Measurements from ENCODE around the gene KANK3. TPM values are rescaled to one million over a fixed set of nuclear protein-coding genes. Genes with fewer than 3 reads are reported as not detected.

KANK3 gene
- total and polyA plus RNA-seq, 9 of the 15 experiments (the other 6 are each of a cell fraction or from before 2014, with no cell fraction given): 0.03 to 0.40 (median 0.08) TPM; not detected in 6

GRCh38 chr19:8389891-8390616 is 47.0 kb upstream of the KANK3 start, which contains the start of gene RAB11B (continued):
- TF ChIP-seq SFPQ (IDR thresholded peaks at IDR 0.05; ENCODE audit: low read depth, low read length): no peak
- peak; percentile 100 for TF ChIP-seq CHD1 (IDR thresholded peaks at IDR 0.05; ENCODE audit: low read length)
- TF ChIP-seq ASH1L (IDR thresholded peaks at IDR 0.05; ENCODE audit: borderline replicate concordance, low read depth, partially characterized antibody): peak; percentile 98
- peak; percentile 100 for TF ChIP-seq NBN (IDR thresholded peaks at IDR 0.05; ENCODE audit: low read depth)
- TF ChIP-seq CSDE1 (IDR thresholded peaks at IDR 0.05): peak in 1 of 2 experiments; percentile 92; a peak in 2 of 4 replicates
- TF ChIP-seq ZNF24 (IDR thresholded peaks at IDR 0.05): no peak
- no peak for TF ChIP-seq SMAD1 (IDR thresholded peaks at IDR 0.05; ENCODE audit: low read depth, low read length, partially characterized antibody)
- peak; percentile 98 for TF ChIP-seq MTA1 (IDR thresholded peaks at IDR 0.05; ENCODE audit: borderline replicate concordance)
- TF ChIP-seq TEAD4 (IDR thresholded peaks at IDR 0.05; ENCODE audit: low read length): peak; percentile 71
- TF ChIP-seq TEAD4 (CRISPR knock-in tag; IDR thresholded peaks at IDR 0.05; ENCODE audit: borderline replicate concordance): no peak
- peak; percentile 94 for TF ChIP-seq SP1 (CRISPR knock-in tag; IDR thresholded peaks at IDR 0.05)
- TF ChIP-seq TFAM (CRISPR knock-in tag; conservative IDR thresholded peaks at IDR 0.05): no peak
- TF ChIP-seq PML (IDR thresholded peaks at IDR 0.05; ENCODE audit: low read length): no peak
- TF ChIP-seq POLR2AphosphoS5 (IDR thresholded peaks at IDR 0.05; ENCODE audit: control insufficient read depth, insufficient read depth, low read depth, low read length): peak; percentile 42; the same call in 1 of the 2 replicates
- TF ChIP-seq DPF2 (IDR thresholded peaks at IDR 0.05): peak; percentile 77; the same call in 1 of the 2 replicates
- peak; percentile 72; the same call in 1 of the 2 replicates for TF ChIP-seq ESRRA (IDR thresholded peaks at IDR 0.05; ENCODE audit: borderline replicate concordance, low read depth)
- TF ChIP-seq MEF2D (tag; conservative IDR thresholded peaks at IDR 0.05; ENCODE audit: low read depth): peak; percentile 50; the same call in 1 of the 2 replicates
- TF ChIP-seq NEUROD1 (IDR thresholded peaks at IDR 0.05; ENCODE audit: borderline replicate concordance, low read depth, low read length, partially characterized antibody): peak; percentile 93
- TF ChIP-seq RBFOX2 (IDR thresholded peaks at IDR 0.05; ENCODE audit: low read depth, low read length): peak; percentile 95
- TF ChIP-seq CCNT2 (IDR thresholded peaks at IDR 0.05; ENCODE audit: borderline replicate concordance, extremely low read depth, insufficient read length, low read depth, low read length): peak; percentile 72
- TF ChIP-seq DMBX1 (CRISPR knock-in tag; IDR thresholded peaks at IDR 0.05; ENCODE audit: borderline replicate concordance): peak; percentile 22; the same call in 1 of the 2 replicates
- TF ChIP-seq, protein P1, sequence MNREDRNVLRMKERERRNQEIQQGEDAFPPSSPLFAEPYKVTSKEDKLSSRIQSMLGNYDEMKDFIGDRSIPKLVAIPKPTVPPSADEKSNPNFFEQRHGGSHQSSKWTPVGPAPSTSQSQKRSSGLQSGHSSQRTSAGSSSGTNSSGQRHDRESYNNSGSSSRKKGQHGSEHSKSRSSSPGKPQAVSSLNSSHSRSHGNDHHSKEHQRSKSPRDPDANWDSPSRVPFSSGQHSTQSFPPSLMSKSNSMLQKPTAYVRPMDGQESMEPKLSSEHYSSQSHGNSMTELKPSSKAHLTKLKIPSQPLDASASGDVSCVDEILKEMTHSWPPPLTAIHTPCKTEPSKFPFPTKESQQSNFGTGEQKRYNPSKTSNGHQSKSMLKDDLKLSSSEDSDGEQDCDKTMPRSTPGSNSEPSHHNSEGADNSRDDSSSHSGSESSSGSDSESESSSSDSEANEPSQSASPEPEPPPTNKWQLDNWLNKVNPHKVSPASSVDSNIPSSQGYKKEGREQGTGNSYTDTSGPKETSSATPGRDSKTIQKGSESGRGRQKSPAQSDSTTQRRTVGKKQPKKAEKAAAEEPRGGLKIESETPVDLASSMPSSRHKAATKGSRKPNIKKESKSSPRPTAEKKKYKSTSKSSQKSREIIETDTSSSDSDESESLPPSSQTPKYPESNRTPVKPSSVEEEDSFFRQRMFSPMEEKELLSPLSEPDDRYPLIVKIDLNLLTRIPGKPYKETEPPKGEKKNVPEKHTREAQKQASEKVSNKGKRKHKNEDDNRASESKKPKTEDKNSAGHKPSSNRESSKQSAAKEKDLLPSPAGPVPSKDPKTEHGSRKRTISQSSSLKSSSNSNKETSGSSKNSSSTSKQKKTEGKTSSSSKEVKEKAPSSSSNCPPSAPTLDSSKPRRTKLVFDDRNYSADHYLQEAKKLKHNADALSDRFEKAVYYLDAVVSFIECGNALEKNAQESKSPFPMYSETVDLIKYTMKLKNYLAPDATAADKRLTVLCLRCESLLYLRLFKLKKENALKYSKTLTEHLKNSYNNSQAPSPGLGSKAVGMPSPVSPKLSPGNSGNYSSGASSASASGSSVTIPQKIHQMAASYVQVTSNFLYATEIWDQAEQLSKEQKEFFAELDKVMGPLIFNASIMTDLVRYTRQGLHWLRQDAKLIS (CRISPR knock-in tag; IDR thresholded peaks at IDR 0.05): peak; percentile 29; the same call in 1 of the 2 replicates

Data from K562 (cell line).